K562 (cell line): ENCODE data around the gene UBE2U. TPM values are rescaled to one million over a fixed set of nuclear protein-coding genes. Genes with fewer than 3 reads are reported as not detected.

Experiments used
- ATAC-seq: fragments of 200-7000 bp; cut with Tn5 transposase; 3 replicates; pipeline ENCODE4 v1.9.1; 2020; ENCODE audit warnings: moderate library complexity
- BruUV-seq: library from RNA; stranded (reverse); fragments of 400-500 nt; replicated peaks from 2 replicates; lab custom pipeline; 2021; lab: Mats Ljungman, UMichigan
- CTCF ChIA-PET: fragments of 300-600 bp; formaldehyde crosslinking; extraction: SDS; loops from one replicate; lab custom pipeline; 2021; ENCODE audit warnings: low intra/inter-chr PET ratio; lab: Yijun Ruan, JAX
- POLR2A ChIA-PET: fragments of 300-600, 350-650 bp; sonication (Branson Sonifier 250); formaldehyde crosslinking; extraction: SDS; loops from one replicate; lab custom pipeline; 2021; ENCODE audit warnings: antibody characterized with exemption, inconsistent platforms; lab: Yijun Ruan, JAX
- DNase-seq, 4 experiments: peaks; one replicate each; pipeline versions ENCODE4 v3.0.0 to v3.0.0-alpha.2; 2011 to 2018; ENCODE audit warnings: low spot score in 3 of 4, mixed read lengths in 3 of 4; ENCODE audit errors: extremely low read depth in 1 of 4
- FAIRE-seq: peaks from 2 replicates; lab custom pipeline; 2011; peaks lifted over from hg19 to GRCh38; lab: Jason Lieb, UNC
- H2AFZ ChIP-seq: 2 replicates; pipeline ENCODE4 v1.6.0; 2011; ENCODE audit warnings: low read depth, low read length, control low read depth, inconsistent platforms
- H3K27ac ChIP-seq: fragments of 200-600 bp; 3 replicates; pipeline ENCODE4 v1.8.0; 2011; ENCODE audit warnings: low read depth, mild to moderate bottlenecking, control low read depth, inconsistent platforms, low read length, moderate library complexity, mixed read lengths; ENCODE audit errors: extremely low read depth
- H3K27me3 ChIP-seq, 2 experiments: fragments of 300-600 bp in 1 of 2; 2 replicates in 1 of 2; 3 replicates in 1 of 2; pipeline versions ENCODE4 v1.6.0 to v1.8.0; 2011; ENCODE audit warnings: inconsistent platforms in 2 of 2, low read length in 2 of 2, mild to moderate bottlenecking in 1 of 2, mixed read lengths in 1 of 2, moderate library complexity in 1 of 2; ENCODE audit not compliant: control insufficient read depth in 2 of 2, insufficient read depth in 2 of 2
- H3K36me3 ChIP-seq: fragments of 300-600 bp; 3 replicates; pipeline ENCODE4 v1.8.0; 2011; ENCODE audit warnings: mild to moderate bottlenecking, low read length, inconsistent platforms; ENCODE audit not compliant: control insufficient read depth, insufficient read depth
- H3K4me1 ChIP-seq, 2 experiments: fragments of 200-600 bp in 1 of 2; replicated peaks in 1 of 2; 2 replicates in 1 of 2; 3 replicates in 1 of 2; pipeline versions ENCODE4 v1.5.1 to v1.8.0; 2011; ENCODE audit warnings: inconsistent platforms in 2 of 2, low read length in 2 of 2, mild to moderate bottlenecking in 1 of 2, mixed read lengths in 1 of 2, moderate library complexity in 1 of 2; ENCODE audit not compliant: control insufficient read depth in 2 of 2, insufficient read depth in 2 of 2
- H3K4me2 ChIP-seq: 2 replicates; pipeline ENCODE4 v1.6.1; 2011; ENCODE audit warnings: low read length, control low read depth, inconsistent platforms, mixed read lengths; ENCODE audit not compliant: insufficient read depth
- H3K4me3 ChIP-seq: fragments of 200-600 bp; sonication (generic), shearing (Covaris generic); 2 replicates; pipeline ENCODE4 v1.5.1; 2016; ENCODE audit warnings: control low read depth, inconsistent platforms
- H3K79me2 ChIP-seq: fragments of 200-600 bp; 3 replicates; pipeline ENCODE4 v1.8.0; 2011; ENCODE audit warnings: low read length, inconsistent platforms; ENCODE audit not compliant: control insufficient read depth, insufficient read depth
- H3K9ac ChIP-seq, 2 experiments: 2 replicates each; pipeline versions ENCODE4 v1.6.0 to v1.6.1; 2011; ENCODE audit warnings: low read depth in 2 of 2, low read length in 2 of 2, control low read depth in 1 of 2, inconsistent platforms in 1 of 2, mild to moderate bottlenecking in 1 of 2, mixed read lengths in 1 of 2; ENCODE audit not compliant: insufficient read depth in 1 of 2
- H3K9me1 ChIP-seq: one replicate; pipeline ENCODE4 v1.6.0; 2011; ENCODE audit warnings: inconsistent platforms, mild to moderate bottlenecking, low read length, moderate library complexity; ENCODE audit not compliant: control insufficient read depth, insufficient read depth
- H3K9me3 ChIP-seq: replicated peaks from 2 replicates; pipeline ENCODE4 v1.5.1; 2011; ENCODE audit warnings: low read depth, low read length, inconsistent platforms; ENCODE audit not compliant: control insufficient read depth, insufficient read depth
- H4K20me1 ChIP-seq: replicated peaks from 2 replicates; pipeline ENCODE4 v1.6.1; 2011; ENCODE audit warnings: low read length, inconsistent platforms, mixed read lengths; ENCODE audit not compliant: control insufficient read depth, insufficient read depth
- AFF4 ChIP-seq: sonication (generic); formaldehyde crosslinking; IDR thresholded peaks from 2 replicates; pipeline ENCODE4 v1.8.0; 2023; ENCODE audit warnings: mild to moderate bottlenecking, missing genetic modification reagents
- ARID1B ChIP-seq: fragments of 450-650 bp; IDR thresholded peaks from 2 replicates; pipeline ENCODE4 v1.6.1; 2016; ENCODE audit warnings: antibody characterized with exemption, mild to moderate bottlenecking, inconsistent platforms
- DNMT1 ChIP-seq: fragments of 450-650 bp; IDR thresholded peaks from 2 replicates; pipeline ENCODE4 v1.6.1; 2016; ENCODE audit warnings: antibody characterized with exemption, mild to moderate bottlenecking
- E2F3 ChIP-seq: fragments of 250-450 bp; sonication (Bioruptor Pico); IDR thresholded peaks from 2 replicates; pipeline ENCODE4 v1.4.0; 2020; ENCODE audit warnings: mild to moderate bottlenecking
- ELK1 ChIP-seq: sonication (generic); formaldehyde crosslinking; IDR thresholded peaks from 2 replicates; pipeline ENCODE4 v1.8.1; 2022; ENCODE audit warnings: missing genetic modification reagents
- ELK3 ChIP-seq: fragments of 450-650 bp; formaldehyde crosslinking; IDR thresholded peaks from 2 replicates; pipeline ENCODE4 v1.4.0; 2020; ENCODE audit warnings: mild to moderate bottlenecking
- ESRRB ChIP-seq: fragments of 250-450 bp; sonication (Bioruptor Pico); IDR thresholded peaks from 2 replicates; pipeline ENCODE4 v1.5.0; 2020; ENCODE audit warnings: mild to moderate bottlenecking, moderate library complexity, borderline replicate concordance
- L3MBTL2 ChIP-seq: fragments of 450-650 bp; IDR thresholded peaks from 2 replicates; pipeline ENCODE4 v1.6.1; 2016; ENCODE audit warnings: mild to moderate bottlenecking, moderate library complexity
- ZC3H8 ChIP-seq: fragments of 450-650 bp; IDR thresholded peaks from 2 replicates; pipeline ENCODE4 v1.6.1; 2017
- ZNF134 ChIP-seq: fragments of 250-450 bp; sonication (Bioruptor Pico); conservative IDR thresholded peaks from 2 replicates; pipeline ENCODE4 v1.4.0; 2020
- ZNF277 ChIP-seq: fragments of 250-450 bp; sonication (Bioruptor Pico); IDR thresholded peaks from 2 replicates; pipeline ENCODE4 v1.8.0; 2022; ENCODE audit warnings: inconsistent platforms, mild to moderate bottlenecking, moderate library complexity, borderline replicate concordance
- ZNF311 ChIP-seq: fragments of 250-450 bp; sonication (Bioruptor Pico); IDR thresholded peaks from 2 replicates; pipeline ENCODE4 v1.4.0; 2020; ENCODE audit warnings: mild to moderate bottlenecking, moderate library complexity
- ZNF589 ChIP-seq: fragments of 200-800 bp; sonication (Bioruptor generic); IDR thresholded peaks from 2 replicates; pipeline ENCODE4 v1.6.1; 2016; ENCODE audit warnings: low read depth, missing genetic modification characterization, missing compliant biosample characterization
- ZNF699 ChIP-seq: fragments of 250-450 bp; sonication (Bioruptor Pico); IDR thresholded peaks from 2 replicates; pipeline ENCODE4 v1.8.0; 2021; ENCODE audit warnings: mild to moderate bottlenecking, moderate library complexity; ENCODE audit not compliant: insufficient replicate concordance
- ZNF77 ChIP-seq: fragments of 250-450 bp; sonication (Bioruptor Pico); IDR thresholded peaks from 2 replicates; pipeline ENCODE4 v1.5.0; 2020
- WGBS: fragments of 100-300 bp; shearing (Covaris generic); methylation state at CpG from one replicate; pipeline ENCODE4 v1.1.6; 2016; ENCODE audit warnings: low coverage, mixed read lengths; ENCODE audit not compliant: insufficient coverage; ENCODE audit errors: missing lambda C conversion rate; 5-methylcytosine and 5-hydroxymethylcytosine counted together
- in situ Hi-C: fragments of 300-500 bp; cut with MboI; formaldehyde crosslinking; loops from 4 replicates; pipeline ENCODE4 v1.15.0; 2018; ENCODE audit warnings: inconsistent platforms, mixed read lengths
- intact Hi-C: fragments of 100-400 bp; cut with micrococcal nuclease; formaldehyde crosslinking; loops from 2 replicates; pipeline ENCODE4 v1.14.2; 2022
- polyA plus RNA-seq, 8 experiments: library from polyadenylated mRNA; depleted of rRNA in 4 of 8; stranded (reverse) in 5 of 8; unstranded in 3 of 8; fragments of >200 nt; fragmentation: Nextera tagmentation in 2 of 8; fragmentation: Illumina TruSeq in 1 of 8; extraction: Ambion mirVana in 2 of 8; extraction: Trizol in 1 of 8; gene quantifications; 2 replicates each; pipeline versions ENCODE4 v1.2.1 to v1.2.3, GENCODE V29; 2011 to 2014; ENCODE audit warnings: inconsistent platforms in 1 of 8, missing spikeins in 1 of 8
- total RNA-seq, 7 experiments: library from RNA; depleted of rRNA in 6 of 7; stranded (reverse); fragments of >200 nt in 6 of 7; fragmentation: Illumina TruSeq in 2 of 7; extraction: Trizol in 2 of 7; gene quantifications; 2 replicates each; pipeline versions ENCODE4 v1.2.1 to v1.2.3, GENCODE V29; 2011 to 2021; ENCODE audit warnings: low replicate concordance in 1 of 7

Gene UBE2U
- total and polyA plus RNA-seq, 9 of the 15 experiments (the other 6 are each of a cell fraction or from before 2014, with no cell fraction given), result not detected

GRCh38 chr1:64265141-64265540 lies 61.7 kb downstream of the UBE2U start (continued):
- no peak for TF ChIP-seq ESRRB (CRISPR knock-in tag)
- no peak for TF ChIP-seq ELK3 (CRISPR knock-in tag)
- no peak for TF ChIP-seq ZNF589 (CRISPR knock-in tag)
- no peak for TF ChIP-seq ZNF277 (CRISPR knock-in tag)
- no peak for TF ChIP-seq ELK1 (CRISPR knock-in tag)
- no peak for TF ChIP-seq DNMT1
- no peak for TF ChIP-seq L3MBTL2

GRCh38 chr1:64266991-64267390 lies 63.6 kb downstream of the UBE2U start:
- no peak for ATAC-seq
- WGBS, result 0% methylated on average over 2 of the region's 2 CpGs
- no peaks in the 10 kb centered on the region for H3K9me1 ChIP-seq
- no peaks in the 10 kb centered on the region for H3K9me3 ChIP-seq
- no peaks in the 10 kb centered on the region for H4K20me1 ChIP-seq
- POLR2A ChIA-PET, result interaction anchor here (0.7 kb wide), 1 partner anchor 58 kb away, joined by 3 read pairs; no protein-coding TSS in a partner anchor
- H3K27ac ChIP-seq, result no peak overlapping the region
- H3K4me1 ChIP-seq, result 0 out of 5 replicates have a peak, but pooled peaks cover 0 to 3% of the 10 kb centered on the region in 2 experiments
- no peak for DNase-seq
- H3K36me3 ChIP-seq, result no peaks in the 10 kb centered on the region
- H3K4me2 ChIP-seq, result no peak overlapping the region
- no peak overlapping the region for H2AFZ ChIP-seq
- CTCF ChIA-PET, result no interaction called here
- no peak overlapping the region for H3K4me3 ChIP-seq
- no peaks in the 10 kb centered on the region for H3K79me2 ChIP-seq
- no peak overlapping the region for H3K9ac ChIP-seq
- H3K27me3 ChIP-seq, result no peaks in the 10 kb centered on the region; a peak in 1 of 5 replicates
- no TSS peak for BruUV-seq
- in situ Hi-C loops, result loop anchor here (10.0 to 25.0 kb wide), 2 partner anchors 408 to 770 kb away; no protein-coding TSS in a partner anchor
- intact Hi-C loops, result loop anchor here (5.0 kb wide), 2 partner anchors 395 to 410 kb away; no protein-coding TSS in a partner anchor
- FAIRE-seq, result no peak
- TF ChIP-seq ZC3H8, result no peak
- TF ChIP-seq ZNF589 (CRISPR knock-in tag), result no peak
- TF ChIP-seq ZNF77 (CRISPR knock-in tag), result no peak
- no peak for TF ChIP-seq E2F3
- TF ChIP-seq AFF4 (CRISPR knock-in tag), result no peak
- TF ChIP-seq ZNF311 (CRISPR knock-in tag), result no peak
- TF ChIP-seq ZNF699, result no peak
- TF ChIP-seq ZNF134 (CRISPR knock-in tag), result no peak
- TF ChIP-seq ARID1B, result no peak
